Activated CD8-positive, alpha-beta memory T cell treated with anti-CD3 and anti-CD28 coated beads for 36 hours (primary cell): ENCODE data around the gene IMP4. TPM values are rescaled to one million over a fixed set of nuclear protein-coding genes. Genes with fewer than 3 reads are reported as not detected.

Experiments
- CTCF ChIA-PET: fragments of 350-600 bp; sonication (Branson Sonifier 250); formaldehyde crosslinking; loops from one replicate; lab custom pipeline; 2021; ENCODE audit warnings: antibody characterized with exemption; lab: Charles Lee
- POLR2A ChIA-PET: fragments of 350-600 bp; sonication (Branson Sonifier 250); formaldehyde crosslinking; loops from one replicate; lab custom pipeline; 2021; ENCODE audit warnings: antibody characterized with exemption; lab: Charles Lee
- total RNA-seq, 2 experiments: library from RNA; stranded (reverse); gene quantifications; one replicate each; pipeline ENCODE4 v1.2.3, GENCODE V29; 2021

IMP4 gene
- total RNA-seq, 2 experiments from 2014 or later = 238 to 240 TPM

DNA sequence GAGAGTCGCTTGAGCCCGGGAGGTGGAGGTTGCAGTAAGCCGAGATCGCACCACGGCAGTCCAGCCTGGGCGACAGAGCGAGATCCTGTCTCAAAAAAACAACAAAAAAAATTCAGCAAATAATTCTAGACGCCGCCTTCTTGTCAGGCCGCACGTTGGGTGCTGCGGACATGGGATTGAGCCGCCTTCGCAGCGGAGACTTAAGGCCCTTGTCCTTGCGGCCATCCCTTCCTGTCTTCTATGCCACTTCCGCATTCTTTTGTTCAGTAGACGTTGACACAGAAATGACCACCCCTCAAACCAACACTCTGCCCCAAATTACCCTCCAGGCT is 29.0 kb downstream of the IMP4 start:
- POLR2A ChIA-PET = interaction anchor here (1.0 to 1.5 kb wide), 2 partner anchors 16 to 30 kb away, joined by 4 to 17 read pairs; partner anchors contain the start of genes IMP4 and PTPN18
- CTCF ChIA-PET = interaction anchor here (2.8 kb wide), 1 partner anchor 29 kb away, joined by 11 read pairs; the partner anchor contains the start of gene IMP4

GRCh38 chr2:130372055-130372832 is 29.5 kb downstream of the IMP4 start:
- ChIA-PET CTCF (interaction anchor here (0.7 to 2.8 kb wide), 6 partner anchors 11 to 38 kb away, joined by 3 to 23 read pairs (median 5); partner anchors contain the start of gene IMP4), POLR2A (interaction anchor here (1.4 to 1.5 kb wide), 2 partner anchors 30 kb away, joined by 9 to 17 read pairs; partner anchors contain the start of gene IMP4)

GRCh38 chr2:130372833-130373807 is 30.4 kb downstream of the IMP4 start:
- CTCF ChIA-PET = interaction anchor here (0.7 to 2.0 kb wide), 5 partner anchors 10 to 39 kb away, joined by 3 to 23 read pairs (median 4); partner anchors contain the start of gene IMP4
- POLR2A ChIA-PET = interaction anchor here (1.4 kb wide), 1 partner anchor 31 kb away, joined by 9 read pairs; the partner anchor contains the start of gene IMP4

GRCh38 chr2:130373808-130374365 is 31.2 kb downstream of the IMP4 start:
- ChIA-PET CTCF (interaction anchor here (1.3 to 2.0 kb wide), 3 partner anchors 11 to 32 kb away, joined by 4 to 23 read pairs (median 6); partner anchors contain the start of gene IMP4), POLR2A (interaction anchor here (1.4 kb wide), 1 partner anchor 32 kb away, joined by 9 read pairs; the partner anchor contains the start of gene IMP4)

DNA sequence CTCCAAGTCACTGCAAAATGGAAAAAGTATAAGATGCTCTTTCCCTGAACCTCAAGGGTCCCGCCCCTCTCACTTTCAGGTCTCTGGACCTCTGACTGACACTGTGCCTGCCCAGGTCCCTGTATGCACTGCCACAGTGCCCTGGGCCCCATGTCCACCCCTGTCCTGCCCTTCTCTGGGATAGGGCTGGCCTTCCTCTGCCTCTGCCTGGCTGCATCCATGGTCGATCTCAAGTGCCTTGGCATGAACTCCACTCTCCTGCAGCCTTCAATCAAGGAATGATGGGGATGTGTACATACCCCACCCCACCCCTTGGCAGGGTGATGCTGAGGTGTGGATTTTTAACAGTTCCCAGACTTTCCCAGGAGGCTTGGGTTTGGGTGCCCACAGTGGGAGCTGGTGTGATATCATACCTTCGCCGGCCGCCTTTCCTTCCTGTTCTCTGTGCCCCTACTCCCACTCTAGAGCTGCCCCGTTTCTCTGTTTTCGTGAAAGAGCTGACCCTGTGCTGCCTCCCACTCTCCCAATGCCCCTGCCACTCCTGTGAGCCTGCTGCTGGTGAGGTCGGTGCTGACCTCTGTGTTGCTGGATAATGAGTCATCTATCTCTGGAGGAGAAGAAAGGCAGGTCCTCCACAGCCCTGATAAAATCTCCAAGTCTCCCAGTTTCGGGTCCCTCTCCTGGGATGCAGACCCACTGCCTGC is 32.0 kb downstream of the IMP4 start:
- CTCF ChIA-PET = interaction anchor here (1.4 to 2.8 kb wide), 2 partner anchors 16 to 32 kb away, joined by 3 to 10 read pairs; partner anchors contain the start of gene IMP4
- POLR2A ChIA-PET = no interaction called here

DNA sequence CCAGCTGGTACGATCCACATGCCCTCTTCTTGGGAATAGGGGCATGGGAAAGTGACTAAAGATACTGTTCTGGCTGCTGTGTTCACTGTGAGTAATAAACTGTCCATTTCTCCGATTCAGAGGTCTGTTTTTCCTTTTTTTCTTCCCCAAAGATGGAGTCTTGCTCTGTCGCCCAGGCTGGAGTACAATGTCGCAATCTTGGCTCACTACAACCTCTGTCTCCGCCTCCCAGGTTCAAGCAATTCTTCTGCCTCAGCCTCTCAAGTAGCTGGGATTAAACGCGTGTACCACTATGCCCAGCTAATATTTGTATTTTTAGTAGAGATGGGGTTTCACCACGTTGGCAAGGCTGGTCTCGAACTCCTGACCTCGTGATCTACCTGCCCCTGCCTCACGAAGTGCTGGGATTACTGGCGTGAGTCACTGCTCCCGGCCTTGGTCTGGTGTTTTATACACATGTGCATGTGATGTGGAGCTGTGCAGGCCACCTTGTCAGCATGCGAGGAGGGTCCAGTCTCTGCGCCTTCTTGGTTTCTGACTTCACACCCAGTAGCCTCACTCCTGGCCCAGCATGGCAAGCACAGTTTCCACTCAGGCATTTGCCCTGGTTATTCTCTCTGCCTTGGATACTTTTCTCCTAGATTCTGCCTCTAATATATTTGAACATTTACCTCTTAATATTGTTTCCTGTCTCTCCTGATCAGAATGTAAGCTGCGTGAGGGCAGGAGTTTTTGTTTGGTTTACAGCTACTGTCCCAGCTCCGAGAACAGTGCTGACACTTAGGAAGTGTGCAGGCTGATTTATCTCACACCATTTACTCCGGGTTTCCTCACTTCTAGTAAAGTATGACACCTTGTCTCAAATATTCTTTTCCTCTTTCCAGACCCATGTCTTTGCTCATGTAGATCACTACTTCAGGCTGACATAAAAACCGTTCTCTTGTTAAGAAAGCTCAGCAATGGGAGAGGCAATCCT is 32.9 kb downstream of the IMP4 start:
- ChIA-PET POLR2A (no interaction called here), CTCF (interaction anchor here (1.4 to 2.8 kb wide), 2 partner anchors 15 to 32 kb away, joined by 3 to 10 read pairs; partner anchors contain the start of gene IMP4)

- ChIA-PET CTCF (interaction anchor here (0.7 to 2.8 kb wide), 3 partner anchors 14 to 35 kb away, joined by 3 to 10 read pairs (median 3); partner anchors contain the start of gene IMP4), POLR2A (interaction anchor here (0.7 to 0.9 kb wide), 2 partner anchors 32 to 34 kb away, joined by 3 read pairs; partner anchors contain the start of gene IMP4)
Observed at GRCh38 chr2:130376433-130377293, 34.0 kb downstream of the IMP4 start.

- ChIA-PET POLR2A (interaction anchor here (0.7 to 0.9 kb wide), 2 partner anchors 33 to 35 kb away, joined by 3 read pairs; partner anchors contain the start of gene IMP4), CTCF (interaction anchor here (0.7 to 2.8 kb wide), 3 partner anchors 13 to 36 kb away, joined by 3 to 10 read pairs (median 3); partner anchors contain the start of gene IMP4)
Observed at GRCh38 chr2:130377491-130377890, 34.8 kb downstream of the IMP4 start.

GRCh38 chr2:130378206-130378897 is 35.7 kb downstream of the IMP4 start:
- POLR2A ChIA-PET = no interaction called here
- CTCF ChIA-PET = interaction anchor here (1.3 kb wide), 1 partner anchor 12 kb away, joined by 3 read pairs; no protein-coding TSS in a partner anchor

- ChIA-PET POLR2A (no interaction called here), CTCF (interaction anchor here (1.3 kb wide), 1 partner anchor 11 kb away, joined by 3 read pairs; no protein-coding TSS in a partner anchor)
Observed at GRCh38 chr2:130378898-130379214, 36.2 kb downstream of the IMP4 start.

- CTCF ChIA-PET = no interaction called here
- POLR2A ChIA-PET = no interaction called here
Observed at GRCh38 chr2:130380096-130380934, 37.6 kb downstream of the IMP4 start.

DNA sequence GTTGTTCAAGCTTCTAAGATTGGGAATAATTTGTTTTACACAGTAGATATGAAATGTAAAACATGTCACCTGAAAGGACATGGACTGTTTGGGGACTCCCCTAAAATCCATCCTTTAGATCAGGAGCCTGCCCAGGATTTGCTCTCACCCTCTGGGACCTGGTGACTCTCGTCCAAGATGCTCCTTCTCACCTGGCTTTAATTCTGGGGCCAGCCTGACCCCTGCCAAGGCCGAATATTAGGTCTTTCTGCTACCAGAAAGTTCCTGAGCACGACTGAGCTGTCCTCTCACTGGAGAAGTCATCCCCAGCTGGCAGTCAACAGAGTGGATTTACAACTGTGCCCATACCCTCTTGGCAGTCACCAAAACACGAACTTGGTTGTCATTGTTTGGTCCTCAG is 38.4 kb downstream of the IMP4 start:
- POLR2A ChIA-PET = interaction anchor here (0.9 kb wide), 1 partner anchor 10 kb away, joined by 3 read pairs; no protein-coding TSS in a partner anchor
- CTCF ChIA-PET = interaction anchor here (1.0 kb wide), 1 partner anchor 25 kb away, joined by 4 read pairs; the partner anchor contains the start of gene PTPN18

DNA sequence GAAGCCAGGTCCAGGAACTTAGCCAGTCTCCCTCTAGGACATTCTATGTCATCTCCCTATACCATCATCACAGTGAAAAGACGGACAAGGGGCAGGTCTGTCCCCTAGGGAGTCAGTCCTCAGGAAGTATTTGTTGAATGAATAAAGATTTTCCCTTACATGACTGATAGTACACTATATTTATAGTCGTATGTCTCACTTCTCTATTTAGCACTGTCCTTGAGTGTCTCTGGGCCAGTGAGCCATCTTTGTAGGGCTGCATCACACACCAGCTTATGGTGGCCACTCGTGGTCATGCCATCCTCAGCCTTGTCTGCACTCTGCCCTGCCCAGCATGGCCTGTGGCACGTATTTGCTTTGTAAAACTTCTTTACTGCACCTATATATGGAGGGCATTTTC is 38.9 kb downstream of the IMP4 start:
- POLR2A ChIA-PET = interaction anchor here (0.9 kb wide), 1 partner anchor 10 kb away, joined by 3 read pairs; no protein-coding TSS in a partner anchor
- CTCF ChIA-PET = interaction anchor here (1.0 kb wide), 1 partner anchor 25 kb away, joined by 4 read pairs; the partner anchor contains the start of gene PTPN18
